GM19043 (cell line): Measurements from ENCODE around the gene MSLN.
"Not testable (repeated sequence)": the region's sequence is repeated elsewhere in the genome, so short reads cannot be mapped to it uniquely, and the experiment has no call there.

Experiments used
- ATAC-seq: cut with Tn5 transposase; IDR thresholded peaks from one replicate; pipeline ENCODE4 v1.9.1; 2021; ENCODE audit warnings: low read depth; ENCODE audit not compliant: unreplicated experiment

MSLN gene

DNA sequence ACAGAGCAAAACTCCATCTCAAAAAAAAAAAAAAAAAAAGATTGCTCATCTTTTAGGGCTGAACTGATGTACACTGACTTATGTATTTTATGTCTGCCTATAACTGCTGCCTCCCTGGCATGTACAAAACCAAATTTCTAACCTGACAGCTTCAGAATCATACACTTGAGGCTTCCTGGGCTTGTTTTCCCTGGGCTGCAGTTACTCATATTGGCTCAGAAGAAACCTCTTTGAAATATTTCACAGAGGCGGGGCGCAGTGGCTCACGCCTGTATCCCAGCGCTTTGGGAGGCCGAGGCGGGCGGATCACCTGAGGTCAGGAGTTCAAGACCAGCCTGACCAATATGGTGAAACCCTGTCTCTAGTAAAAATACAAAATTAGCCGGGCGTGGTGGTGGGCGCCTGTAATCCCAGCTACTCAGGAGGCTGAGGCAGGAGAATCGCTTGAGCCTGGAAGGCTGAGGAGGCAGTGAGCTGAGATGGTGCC lies 6.4 kb upstream of the MSLN start:
- not testable (repeated sequence) for ATAC-seq

DNA sequence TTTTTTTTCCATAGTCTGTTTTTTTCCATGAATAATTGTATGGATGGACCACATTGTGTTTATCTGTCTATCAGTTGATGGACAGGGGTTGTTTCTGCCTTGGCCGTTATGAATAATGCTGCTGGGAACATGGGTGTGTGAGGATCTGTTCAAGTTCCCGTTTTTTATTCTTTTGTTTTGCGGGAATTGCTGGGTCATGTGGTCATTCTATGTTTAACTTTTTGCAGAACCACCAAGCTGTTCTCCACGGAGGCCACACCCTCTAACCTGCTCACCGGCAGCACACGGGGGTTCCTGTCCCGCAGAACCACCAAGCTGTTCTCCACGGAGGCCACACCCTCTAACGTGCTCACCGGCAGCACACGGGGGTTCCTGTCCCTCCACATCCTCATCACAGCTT lies 5.9 kb upstream of the MSLN start:
- ATAC-seq = no peak

DNA sequence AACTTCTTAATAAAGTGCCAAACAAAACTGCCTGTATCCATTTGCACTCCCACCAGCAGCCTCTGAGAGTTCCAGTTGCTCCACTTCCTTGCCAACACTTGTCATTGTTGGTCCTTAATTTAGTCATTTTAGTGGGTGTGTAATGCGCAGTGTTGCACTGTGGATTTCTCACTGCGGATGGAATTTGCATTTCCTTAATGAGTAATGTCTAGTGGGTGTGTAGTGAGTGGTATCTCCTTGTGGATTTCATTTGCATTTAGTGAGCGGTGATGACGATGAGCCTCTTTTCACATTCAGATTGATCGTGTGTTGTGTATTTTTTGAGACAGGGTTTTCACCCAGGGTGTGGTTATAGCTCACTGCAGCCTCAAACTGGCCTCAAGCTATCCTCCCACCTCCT lies 4.1 kb upstream of the MSLN start:
- no peak for ATAC-seq

DNA sequence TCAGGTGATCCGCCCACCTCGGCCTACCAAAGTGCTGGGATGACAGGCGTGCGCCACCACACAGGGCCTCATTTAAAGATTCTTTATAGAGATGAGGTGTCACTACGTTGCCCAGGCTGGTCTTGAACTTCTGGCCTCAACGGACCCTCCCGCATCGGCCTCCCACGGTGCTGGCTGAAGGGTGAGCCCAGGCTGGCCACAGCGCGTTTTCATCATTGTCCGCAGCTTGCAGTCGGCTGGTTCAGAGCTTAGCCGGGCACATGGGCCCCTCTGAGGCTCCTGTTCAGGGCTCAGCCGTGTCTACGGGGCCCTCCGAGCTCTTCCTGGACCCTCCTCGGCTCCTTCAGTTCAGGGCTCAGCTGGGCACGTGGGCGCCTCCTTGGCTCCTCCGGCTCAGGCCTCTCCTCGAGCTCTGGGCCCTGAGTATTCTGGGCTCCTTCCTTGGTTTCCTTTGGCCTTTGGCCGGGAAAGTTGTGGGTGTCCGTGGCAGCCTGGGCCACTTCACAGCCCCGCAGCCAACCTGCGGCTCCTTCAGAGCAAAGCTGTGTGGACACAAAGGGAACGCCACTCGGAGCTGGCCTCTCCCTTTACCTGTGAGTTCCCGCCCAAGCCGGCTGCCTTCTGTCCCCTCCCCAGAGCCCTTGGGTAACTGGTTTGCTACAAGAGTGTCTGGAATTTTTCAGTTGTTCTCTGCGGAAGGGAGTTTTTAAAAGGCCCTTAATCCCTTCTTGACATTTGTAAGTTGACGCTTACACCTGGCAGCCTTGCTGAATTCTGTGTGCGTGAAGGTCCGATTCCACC lies 1.2 kb upstream of the MSLN start:
- no peak for ATAC-seq

DNA sequence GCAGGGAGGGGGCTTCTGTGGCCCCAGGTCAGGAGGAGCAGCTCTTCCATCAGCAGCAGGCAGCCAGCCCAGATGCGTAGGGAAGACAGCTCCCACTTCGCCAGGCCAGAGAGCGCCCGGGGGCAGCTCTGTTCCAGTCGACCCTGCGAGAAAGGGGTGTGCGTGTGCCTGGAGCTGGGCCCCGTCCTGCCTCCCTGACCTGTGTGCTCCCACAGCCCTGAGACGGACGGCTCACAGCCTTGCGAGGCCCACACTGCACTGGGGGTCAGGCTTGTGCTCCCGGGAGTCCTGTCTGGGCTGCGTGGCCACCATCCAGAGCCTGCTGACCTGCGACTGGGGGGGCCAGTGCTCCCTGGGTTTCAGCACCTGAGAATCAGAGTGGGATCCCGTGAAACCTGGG lies 469 bp upstream of the MSLN start:
- no peak for ATAC-seq

DNA sequence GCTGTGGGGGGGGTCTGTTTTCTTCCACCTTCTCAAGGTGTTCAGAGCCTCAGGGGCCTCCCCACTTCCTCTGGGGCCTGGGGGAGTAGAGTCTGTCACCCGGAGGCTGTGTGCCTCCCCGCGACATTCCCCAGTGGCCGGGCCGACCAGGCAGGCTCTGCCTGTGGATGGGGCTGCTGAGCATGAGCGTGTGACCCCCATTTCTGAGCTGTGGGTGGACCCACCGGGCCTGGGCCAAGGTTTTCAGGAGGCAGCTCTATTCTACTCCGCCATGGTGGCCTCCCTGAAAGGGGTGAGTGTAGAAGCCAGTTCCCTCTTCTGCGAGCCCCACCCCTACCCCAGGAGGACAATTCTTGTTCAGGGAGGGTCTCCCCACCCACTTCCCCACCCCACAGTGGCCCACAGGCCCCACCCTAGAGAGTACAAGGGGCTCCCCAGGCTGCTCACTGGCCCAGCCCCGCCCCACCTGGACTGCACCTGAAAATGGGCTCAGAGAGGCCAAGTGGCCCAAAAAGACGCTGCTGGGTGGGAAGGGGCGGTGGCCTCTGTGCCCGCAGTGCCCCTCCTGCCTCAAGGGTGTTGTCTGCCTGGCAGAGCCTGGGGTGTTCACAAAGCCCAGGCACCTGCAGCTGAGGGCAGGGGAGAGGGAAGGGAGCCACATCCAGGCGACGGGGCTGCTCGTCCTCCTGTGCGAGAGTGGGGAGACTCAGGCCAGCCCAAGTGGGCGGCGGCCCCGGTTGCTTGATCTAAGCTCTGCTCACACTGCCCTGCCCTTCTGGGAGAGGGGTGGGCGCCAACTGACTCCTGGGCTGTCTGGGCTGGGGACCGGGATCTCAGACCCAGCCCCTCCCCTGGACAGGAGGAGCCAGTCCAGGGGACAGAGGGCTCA lies 1.3 kb downstream of the MSLN start:
- ATAC-seq = no peak

DNA sequence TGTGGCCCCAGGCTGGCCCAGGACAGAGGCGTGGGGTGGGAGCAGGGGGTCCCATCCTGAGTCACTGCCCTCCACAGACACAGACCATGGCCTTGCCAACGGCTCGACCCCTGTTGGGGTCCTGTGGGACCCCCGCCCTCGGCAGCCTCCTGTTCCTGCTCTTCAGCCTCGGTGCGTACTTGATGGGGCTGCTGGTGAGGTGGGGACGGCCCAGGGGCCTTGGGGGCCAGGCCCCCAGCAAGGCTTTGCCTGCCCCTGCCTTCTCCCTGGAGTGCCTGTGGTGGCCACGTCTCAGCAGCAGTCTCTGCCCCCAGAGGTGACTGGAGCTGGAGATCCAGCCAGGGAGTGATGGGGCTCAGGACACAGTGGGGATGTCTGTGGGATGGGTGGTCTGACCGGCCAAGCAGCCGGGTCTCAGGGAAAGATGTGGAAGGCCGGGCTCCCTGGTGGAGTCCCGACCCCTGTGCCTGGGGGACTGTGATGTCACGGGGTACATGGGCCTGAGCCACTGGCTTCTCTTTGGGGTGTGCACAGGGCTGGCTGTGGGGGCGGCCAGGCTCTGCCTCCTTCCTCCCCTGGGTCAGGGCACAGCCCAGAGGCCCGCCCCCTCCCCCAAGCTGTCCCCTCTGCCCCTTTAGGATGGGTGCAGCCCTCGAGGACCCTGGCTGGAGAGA lies 2.2 kb downstream of the MSLN start:
- no peak for ATAC-seq

DNA sequence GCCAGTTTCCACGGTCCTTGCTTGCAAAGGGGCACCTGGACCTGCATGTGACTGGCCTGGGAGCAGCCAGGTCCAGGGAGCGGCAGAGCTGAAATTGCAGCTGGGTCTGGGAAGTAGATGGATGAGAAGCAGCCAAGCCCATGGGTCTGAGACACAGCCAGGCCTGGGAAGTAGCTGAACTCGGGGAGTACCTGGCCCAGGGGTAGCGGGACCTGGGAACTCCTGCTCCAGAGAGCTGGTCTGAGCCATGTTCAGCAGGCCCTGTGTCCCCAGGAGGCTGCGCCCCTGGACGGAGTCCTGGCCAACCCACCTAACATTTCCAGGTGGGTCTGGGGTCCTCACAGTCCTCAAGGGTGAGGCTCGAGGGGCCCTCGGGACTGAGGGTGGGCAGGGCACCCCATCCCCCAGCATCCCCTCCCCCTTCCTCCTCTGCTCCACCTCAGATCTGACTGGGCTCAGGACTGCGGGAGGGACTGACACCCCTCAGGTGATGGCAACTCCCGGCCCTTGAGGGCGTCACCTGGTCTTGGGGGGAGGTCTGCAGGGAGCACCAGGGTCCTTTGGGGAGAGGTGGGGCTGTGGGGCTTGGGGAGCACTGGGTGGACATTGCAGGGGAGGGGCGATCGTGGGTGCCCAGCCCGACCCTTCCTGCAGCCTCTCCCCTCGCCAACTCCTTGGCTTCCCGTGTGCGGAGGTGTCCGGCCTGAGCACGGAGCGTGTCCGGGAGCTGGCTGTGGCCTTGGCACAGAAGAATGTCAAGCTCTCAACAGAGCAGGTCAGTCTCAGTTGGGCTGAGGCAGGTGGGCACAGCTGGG lies 3.0 kb downstream of the MSLN start:
- no peak for ATAC-seq

DNA sequence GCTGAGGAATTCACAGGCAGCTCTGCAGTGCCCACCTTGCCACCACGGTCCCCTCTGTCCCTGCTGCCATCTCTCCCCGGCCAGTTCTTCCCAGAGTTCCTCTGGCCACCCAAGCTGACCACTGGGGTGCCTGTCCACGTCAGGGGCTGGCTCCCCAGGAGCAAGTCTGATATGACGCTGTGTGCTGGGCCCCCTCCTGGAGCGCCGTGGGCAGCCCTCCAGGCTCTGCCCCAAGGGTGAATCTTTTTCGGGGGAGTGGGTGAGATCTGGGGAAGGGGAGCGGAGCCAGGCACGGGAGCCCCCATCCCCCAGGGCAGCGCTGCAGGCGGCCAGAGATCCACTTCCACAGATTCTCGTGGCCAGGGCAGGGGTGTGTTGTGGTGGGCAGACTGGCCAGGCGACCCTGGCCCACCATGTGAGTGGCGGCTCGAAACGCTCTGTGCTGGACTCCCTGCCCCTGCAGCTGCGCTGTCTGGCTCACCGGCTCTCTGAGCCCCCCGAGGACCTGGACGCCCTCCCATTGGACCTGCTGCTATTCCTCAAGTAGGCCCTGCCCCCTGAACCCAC lies 3.7 kb downstream of the MSLN start:
- ATAC-seq = no peak

DNA sequence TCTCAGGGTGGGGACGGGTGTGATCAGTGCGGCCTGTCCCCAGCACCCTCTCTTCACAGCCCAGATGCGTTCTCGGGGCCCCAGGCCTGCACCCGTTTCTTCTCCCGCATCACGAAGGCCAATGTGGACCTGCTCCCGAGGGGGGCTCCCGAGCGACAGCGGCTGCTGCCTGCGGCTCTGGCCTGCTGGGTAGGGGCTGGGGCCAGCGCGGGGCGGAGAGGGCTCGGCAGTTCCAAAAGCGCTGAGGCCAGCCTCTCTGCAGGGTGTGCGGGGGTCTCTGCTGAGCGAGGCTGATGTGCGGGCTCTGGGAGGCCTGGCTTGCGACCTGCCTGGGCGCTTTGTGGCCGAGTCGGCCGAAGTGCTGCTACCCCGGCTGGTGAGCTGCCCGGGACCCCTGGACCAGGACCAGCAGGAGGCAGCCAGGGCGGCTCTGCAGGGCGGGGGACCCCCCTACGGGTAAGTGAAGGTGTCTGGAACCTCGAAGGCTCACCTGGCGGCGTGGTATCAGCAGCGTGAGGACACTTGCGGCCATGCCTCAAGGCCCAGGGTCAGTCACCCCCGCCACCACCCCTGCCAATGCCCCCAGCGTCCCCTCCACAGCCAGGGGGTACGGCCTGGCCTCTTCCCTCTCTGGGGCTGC lies 4.4 kb downstream of the MSLN start:
- no peak for ATAC-seq

DNA sequence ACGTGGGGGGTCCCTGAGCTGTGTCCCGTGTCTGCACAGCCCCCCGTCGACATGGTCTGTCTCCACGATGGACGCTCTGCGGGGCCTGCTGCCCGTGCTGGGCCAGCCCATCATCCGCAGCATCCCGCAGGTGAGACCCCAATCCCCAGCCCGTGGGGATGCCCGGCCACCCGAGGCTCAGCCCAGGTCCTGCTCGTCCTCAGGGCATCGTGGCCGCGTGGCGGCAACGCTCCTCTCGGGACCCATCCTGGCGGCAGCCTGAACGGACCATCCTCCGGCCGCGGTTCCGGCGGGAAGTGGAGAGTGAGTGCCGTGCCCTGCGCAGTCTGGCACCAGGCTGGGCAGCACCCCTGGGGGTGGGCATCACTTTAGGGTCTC lies 4.9 kb downstream of the MSLN start:
- ATAC-seq = no peak

DNA sequence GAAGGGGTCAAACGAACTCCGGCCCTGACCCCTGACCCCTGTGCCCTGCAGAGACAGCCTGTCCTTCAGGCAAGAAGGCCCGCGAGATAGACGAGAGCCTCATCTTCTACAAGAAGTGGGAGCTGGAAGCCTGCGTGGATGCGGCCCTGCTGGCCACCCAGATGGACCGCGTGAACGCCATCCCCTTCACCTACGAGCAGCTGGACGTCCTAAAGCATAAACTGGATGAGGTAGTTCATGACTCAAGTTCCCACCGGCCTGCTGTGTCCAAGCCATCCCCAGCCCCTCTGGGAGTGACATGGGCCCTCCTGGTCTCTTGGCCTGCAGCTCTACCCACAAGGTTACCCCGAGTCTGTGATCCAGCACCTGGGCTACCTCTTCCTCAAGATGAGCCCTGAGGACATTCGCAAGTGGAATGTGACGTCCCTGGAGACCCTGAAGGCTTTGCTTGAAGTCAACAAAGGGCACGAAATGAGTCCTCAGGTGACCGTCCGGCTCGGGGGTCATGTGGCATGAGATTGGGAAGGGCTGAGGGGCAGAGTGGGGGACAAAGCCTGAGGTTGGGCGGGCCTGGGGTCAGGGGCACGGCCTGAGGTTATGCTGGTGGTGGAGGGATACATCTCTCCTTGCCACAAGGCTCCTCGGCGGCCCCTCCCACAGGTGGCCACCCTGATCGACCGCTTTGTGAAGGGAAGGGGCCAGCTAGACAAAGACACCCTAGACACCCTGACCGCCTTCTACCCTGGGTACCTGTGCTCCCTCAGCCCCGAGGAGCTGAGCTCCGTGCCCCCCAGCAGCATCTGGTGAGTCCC lies 5.7 kb downstream of the MSLN start:
- no peak for ATAC-seq

DNA sequence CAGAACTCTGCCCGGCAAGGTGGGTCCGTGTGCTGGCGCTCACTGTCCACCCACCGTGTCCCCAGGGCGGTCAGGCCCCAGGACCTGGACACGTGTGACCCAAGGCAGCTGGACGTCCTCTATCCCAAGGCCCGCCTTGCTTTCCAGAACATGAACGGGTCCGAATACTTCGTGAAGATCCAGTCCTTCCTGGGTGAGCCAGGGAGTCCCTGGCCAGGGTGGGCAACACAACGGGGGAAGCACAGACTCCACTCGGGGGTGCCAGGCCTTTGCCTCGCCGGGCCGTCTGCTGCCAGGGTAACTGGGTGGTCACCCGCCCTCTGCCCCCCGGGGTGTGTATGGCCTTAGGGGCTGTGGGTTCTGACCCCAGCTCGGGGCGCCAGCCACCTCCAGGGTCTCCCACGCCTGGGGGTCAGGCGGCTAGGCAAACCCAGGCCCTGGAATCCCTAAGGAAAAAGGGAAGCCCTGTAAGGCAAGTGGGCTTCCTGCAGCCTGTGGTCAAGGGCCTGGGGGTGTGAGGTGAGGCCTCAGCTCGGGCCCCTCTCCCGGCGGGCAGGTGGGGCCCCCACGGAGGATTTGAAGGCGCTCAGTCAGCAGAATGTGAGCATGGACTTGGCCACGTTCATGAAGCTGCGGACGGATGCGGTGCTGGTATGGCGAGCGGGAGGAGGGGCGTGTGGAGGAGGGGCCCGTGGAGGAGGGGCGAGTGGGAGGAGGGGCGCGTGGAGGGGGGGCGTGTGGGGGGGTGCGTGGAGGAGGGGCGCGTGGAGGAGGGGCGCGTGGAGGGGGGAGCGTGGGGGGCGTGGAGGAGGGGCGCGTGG lies 6.5 kb downstream of the MSLN start:
- ATAC-seq = no peak

DNA sequence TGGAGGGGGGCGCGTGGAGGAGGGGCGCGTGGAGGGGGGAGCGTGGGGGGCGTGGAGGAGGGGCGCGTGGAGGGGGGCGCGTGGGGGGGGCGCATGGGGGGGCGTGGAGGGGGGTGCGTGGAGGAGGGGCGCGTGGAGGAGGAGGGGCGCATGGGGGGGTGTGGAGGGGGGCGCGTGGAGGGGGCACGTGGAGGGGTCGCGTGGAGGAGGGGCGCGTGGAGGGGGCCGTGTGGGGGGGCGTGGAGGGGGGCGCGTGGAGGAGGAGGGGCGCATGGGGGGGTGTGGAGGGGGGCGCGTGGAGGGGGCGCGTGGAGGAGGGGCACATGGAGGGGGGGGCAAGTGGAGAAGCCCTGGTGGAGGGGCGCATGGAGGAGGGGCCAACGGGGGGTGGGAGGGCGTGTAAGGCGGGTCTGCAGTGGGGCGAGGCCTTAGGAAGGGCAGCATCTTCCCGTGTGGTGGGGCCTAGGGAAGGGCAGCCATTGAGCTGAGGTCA lies 7.3 kb downstream of the MSLN start:
- no peak for ATAC-seq

DNA sequence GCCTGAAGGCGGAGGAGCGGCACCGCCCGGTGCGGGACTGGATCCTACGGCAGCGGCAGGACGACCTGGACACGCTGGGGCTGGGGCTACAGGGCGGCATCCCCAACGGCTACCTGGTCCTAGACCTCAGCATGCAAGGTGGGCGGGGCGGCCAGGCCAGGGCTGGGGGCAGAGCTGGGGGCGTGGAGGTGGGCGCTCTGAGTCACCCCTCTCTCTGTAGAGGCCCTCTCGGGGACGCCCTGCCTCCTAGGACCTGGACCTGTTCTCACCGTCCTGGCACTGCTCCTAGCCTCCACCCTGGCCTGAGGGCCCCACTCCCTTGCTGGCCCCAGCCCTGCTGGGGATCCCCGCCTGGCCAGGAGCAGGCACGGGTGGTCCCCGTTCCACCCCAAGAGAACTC lies 7.9 kb downstream of the MSLN start:
- ATAC-seq = no peak

DNA sequence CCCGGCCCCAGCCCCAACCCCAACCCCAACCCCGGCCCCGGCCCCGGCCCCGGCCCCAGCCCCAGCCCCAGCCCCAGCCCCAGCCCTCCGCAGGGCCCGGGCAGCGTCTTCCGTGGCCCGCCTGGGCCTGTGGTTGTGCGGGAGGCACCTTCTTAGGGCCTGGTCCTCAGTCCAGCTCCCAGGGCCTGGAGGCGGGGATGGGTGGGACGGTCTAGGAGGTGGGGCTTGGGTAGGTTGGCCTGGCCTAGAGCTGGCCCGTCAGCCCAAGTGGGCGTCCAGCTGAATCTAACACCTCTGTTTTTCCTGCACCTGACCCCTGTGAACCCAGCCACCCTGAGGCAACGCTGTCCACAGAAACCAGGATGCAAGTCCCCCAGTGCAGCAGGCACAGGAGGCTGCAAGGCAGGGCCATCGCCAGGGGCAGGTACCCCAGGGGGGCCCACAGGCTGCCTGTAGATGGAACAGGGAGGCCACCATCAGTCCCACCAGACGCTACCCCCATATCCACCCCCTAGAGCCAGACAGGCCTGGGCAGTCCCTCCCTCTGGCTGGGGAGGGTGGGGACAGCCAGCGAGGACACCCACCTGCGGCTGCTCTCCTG lies 8.8 kb downstream of the MSLN start:
- no peak for ATAC-seq

DNA sequence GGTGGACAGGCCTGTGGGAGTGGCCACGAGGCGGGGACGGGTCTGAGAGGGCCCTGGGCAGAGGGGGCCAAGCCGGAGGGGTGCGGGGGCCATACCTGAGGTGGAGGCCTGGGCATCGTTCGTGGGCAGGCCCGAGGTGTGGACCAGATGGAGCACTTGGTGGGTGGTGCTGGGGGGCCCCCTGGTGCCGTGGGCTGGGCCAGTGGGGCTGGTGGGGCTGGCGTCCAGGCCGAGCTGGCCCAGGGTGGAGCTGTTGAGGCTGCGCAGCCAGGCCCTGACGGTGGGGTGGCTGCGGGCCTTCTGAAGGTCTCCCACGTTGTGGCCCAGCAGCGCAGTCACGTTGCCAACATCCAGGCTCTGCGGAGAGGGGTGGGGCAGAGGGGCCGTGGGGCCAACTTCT lies 9.4 kb downstream of the MSLN start:
- no peak for ATAC-seq
